ENCODE results near the gene GPN2. TPM values are rescaled to one million over a fixed set of nuclear protein-coding genes. Genes with fewer than 3 reads are reported as not detected.

The GPN2 gene
- total RNA-seq (2022) = 23.4 and 24.3 TPM in 2 replicates
- Bru-seq, nascent RNA = percentile 73 among the genes with signal in this experiment
- BruChase-seq, experiment 1, labeled RNA remaining after a 6-hour chase = percentile 71 among the genes with signal in this experiment
- percentile 78 among the genes with signal in this experiment for BruChase-seq, experiment 2, labeled RNA remaining after a 2-hour chase
- long read RNA-seq, full-length matches to known transcripts = 43 of 49 reads
- long read RNA-seq, partial matches to known transcripts = 2 of 49 reads
- long read RNA-seq, other reads (novel, unspliced or antisense) = 4 of 49 reads

DNA sequence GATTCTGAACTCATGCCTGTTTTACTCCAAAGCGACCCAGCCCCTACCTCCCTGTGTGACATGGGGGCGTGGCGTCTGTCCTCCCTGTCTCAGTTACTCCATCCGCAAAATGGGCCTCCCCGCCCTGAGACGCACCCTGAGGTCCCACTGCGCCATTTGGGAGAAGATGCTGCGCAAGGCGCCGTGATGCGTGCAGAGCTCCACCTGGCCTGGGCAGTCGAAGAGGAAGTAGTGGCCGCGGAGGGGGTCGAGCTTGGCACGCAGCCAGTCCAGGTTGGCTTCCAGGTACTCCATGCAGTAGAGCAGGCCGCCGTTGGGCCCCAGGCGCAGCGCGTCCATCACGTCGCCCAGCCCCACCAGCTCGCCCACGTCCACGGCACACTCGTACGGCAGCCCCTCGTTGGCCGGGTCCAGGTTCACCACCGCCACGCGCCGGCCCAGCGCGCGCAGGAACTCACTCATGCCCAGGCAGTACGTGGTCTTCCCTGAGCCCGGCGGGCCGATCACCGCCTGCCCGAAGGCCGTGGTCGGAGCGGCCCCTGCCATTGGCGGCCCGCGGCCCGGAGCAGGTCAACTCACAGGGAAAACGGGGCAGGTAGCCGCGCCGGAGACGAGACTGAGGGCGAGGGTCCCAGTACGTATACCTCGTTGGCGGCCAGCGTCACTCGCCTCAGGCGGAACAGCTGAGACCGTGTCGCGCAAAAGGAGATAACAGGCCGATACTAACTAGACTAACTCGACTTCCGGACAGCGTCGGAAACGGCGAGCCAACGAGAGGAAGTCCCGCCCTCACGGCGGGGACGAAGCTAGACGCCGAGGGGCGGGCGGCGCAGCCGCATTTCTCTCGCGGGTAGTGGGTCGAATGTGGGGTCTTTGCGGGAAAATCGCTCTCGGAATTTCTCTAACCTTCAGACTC lies at the start of gene GPN2:
GPN2 (minus strand) TSS at position 733 of the 916 bp plus-strand sequence; CDS start at position 546, 187 bp downstream.
- peak within 1 kb of the TSS; percentile 88 for H3K27ac Mint-ChIP-seq (ENCODE audit: unreplicated experiment)
- no peaks in the 10 kb centered on the region for H3K9me3 Mint-ChIP-seq (ENCODE audit: low read depth, unreplicated experiment)
- intact Hi-C loops (cut with micrococcal nuclease; ENCODE audit: unreplicated experiment) = no loop called here
- peaks cover 50% of the 10 kb centered on the region for H3K36me3 Mint-ChIP-seq (ENCODE audit: insufficient read depth, unreplicated experiment)
- peak within 1 kb of the TSS; percentile 83 for H3K4me3 Mint-ChIP-seq (ENCODE audit: low read depth, unreplicated experiment)
- H3K27me3 Mint-ChIP-seq (ENCODE audit: unreplicated experiment) = no peaks in the 10 kb centered on the region
- peaks cover 12% of the 10 kb centered on the region for H3K4me1 Mint-ChIP-seq (ENCODE audit: low read depth, unreplicated experiment)
- DNase-seq = peak; percentile 61
- TF ChIP-seq, protein P1, sequence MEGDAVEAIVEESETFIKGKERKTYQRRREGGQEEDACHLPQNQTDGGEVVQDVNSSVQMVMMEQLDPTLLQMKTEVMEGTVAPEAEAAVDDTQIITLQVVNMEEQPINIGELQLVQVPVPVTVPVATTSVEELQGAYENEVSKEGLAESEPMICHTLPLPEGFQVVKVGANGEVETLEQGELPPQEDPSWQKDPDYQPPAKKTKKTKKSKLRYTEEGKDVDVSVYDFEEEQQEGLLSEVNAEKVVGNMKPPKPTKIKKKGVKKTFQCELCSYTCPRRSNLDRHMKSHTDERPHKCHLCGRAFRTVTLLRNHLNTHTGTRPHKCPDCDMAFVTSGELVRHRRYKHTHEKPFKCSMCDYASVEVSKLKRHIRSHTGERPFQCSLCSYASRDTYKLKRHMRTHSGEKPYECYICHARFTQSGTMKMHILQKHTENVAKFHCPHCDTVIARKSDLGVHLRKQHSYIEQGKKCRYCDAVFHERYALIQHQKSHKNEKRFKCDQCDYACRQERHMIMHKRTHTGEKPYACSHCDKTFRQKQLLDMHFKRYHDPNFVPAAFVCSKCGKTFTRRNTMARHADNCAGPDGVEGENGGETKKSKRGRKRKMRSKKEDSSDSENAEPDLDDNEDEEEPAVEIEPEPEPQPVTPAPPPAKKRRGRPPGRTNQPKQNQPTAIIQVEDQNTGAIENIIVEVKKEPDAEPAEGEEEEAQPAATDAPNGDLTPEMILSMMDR (IDR thresholded peaks at IDR 0.05; ENCODE audit: unreplicated experiment) = no peak
- BruUV-seq (replicated peaks) = no TSS peak
- CTCF ChIA-PET = interaction anchor here (0.6 to 1.0 kb wide), 2 partner anchors 28 to 40 kb away, joined by 3 to 4 read pairs; no protein-coding TSS in a partner anchor

DNA sequence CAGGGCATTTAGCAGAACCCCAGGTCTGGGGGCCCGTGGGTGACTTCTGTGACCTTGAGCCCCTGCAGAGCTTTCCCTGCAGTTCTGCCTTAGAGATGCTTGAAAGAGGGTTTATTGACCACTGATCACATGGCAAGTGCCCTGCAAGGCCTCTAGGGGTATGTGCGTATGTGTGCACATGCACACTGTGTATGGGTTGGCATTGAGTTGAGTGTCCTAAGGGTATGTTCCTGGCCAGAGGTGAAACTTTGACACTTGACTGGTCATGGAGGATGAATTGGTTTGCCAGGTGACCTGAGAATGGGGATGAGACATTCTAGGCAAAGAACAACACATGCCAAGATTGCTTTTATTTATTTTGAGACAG lies 48.6 kb upstream of the GPN2 start:
- peaks cover 50% of the 10 kb centered on the region for H3K36me3 Mint-ChIP-seq (ENCODE audit: insufficient read depth, unreplicated experiment)
- intact Hi-C loops (cut with micrococcal nuclease; ENCODE audit: unreplicated experiment) = no loop called here
- H3K9me3 Mint-ChIP-seq (ENCODE audit: low read depth, unreplicated experiment) = no peaks in the 10 kb centered on the region
- no peak overlapping the region for H3K27ac Mint-ChIP-seq (ENCODE audit: unreplicated experiment)
- BruUV-seq (replicated peaks) = no TSS peak
- CTCF ChIA-PET = no interaction called here
- H3K4me1 Mint-ChIP-seq (ENCODE audit: low read depth, unreplicated experiment) = no peaks in the 10 kb centered on the region
- no peak overlapping the region for H3K4me3 Mint-ChIP-seq (ENCODE audit: low read depth, unreplicated experiment)
- no peak for DNase-seq
- TF ChIP-seq, protein P1 (IDR thresholded peaks at IDR 0.05; ENCODE audit: unreplicated experiment) = no peak
- H3K27me3 Mint-ChIP-seq (ENCODE audit: unreplicated experiment) = no peaks in the 10 kb centered on the region

DNA sequence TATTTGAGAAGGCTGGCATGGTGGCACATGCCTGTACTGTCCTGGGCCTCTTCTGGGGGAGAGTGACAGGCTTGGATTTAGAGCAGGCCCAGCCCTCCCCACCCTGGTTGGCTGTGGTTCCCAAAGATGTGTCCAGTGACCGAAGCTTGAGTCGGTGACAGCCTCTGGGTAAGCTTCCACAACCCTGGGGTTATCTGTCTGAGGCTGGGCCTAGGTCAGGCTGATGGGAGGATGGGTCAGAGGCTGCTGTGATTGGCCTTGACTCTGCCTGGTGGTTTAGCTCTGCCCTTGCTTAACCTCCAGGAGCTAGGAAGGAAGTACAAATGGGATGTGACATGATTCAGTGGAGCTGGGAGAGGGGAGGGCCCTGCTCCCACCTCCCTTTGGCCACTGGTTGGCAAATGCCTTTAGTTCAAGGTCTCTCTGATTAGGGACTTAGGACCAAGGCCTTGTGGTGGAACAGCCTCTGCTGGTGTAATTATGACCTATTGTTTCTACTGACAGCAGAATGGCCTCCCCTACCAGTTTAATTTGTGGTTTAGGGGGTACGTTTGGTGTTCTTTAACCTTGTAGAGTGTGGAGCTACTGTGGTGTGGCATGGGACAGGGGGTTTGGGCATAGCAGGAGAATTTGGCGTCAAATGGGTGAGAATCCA lies 48.0 kb upstream of the GPN2 start:
- TF ChIP-seq, protein P1 (IDR thresholded peaks at IDR 0.05; ENCODE audit: unreplicated experiment) = no peak
- Mint-ChIP-seq H3K27ac (ENCODE audit: unreplicated experiment) (no peak overlapping the region), H3K4me1 (ENCODE audit: low read depth, unreplicated experiment) (no peaks in the 10 kb centered on the region), H3K27me3 (ENCODE audit: unreplicated experiment) (no peaks in the 10 kb centered on the region), H3K36me3 (ENCODE audit: insufficient read depth, unreplicated experiment) (peaks cover 47% of the 10 kb centered on the region), H3K4me3 (ENCODE audit: low read depth, unreplicated experiment) (no peak overlapping the region), H3K9me3 (ENCODE audit: low read depth, unreplicated experiment) (no peaks in the 10 kb centered on the region)
- BruUV-seq (replicated peaks) = no TSS peak
- no peak for DNase-seq
- intact Hi-C loops (cut with micrococcal nuclease; ENCODE audit: unreplicated experiment) = no loop called here
- CTCF ChIA-PET = interaction anchor here (0.6 kb wide), 1 partner anchor 724 kb away, joined by 8 read pairs; no protein-coding TSS in a partner anchor

DNA sequence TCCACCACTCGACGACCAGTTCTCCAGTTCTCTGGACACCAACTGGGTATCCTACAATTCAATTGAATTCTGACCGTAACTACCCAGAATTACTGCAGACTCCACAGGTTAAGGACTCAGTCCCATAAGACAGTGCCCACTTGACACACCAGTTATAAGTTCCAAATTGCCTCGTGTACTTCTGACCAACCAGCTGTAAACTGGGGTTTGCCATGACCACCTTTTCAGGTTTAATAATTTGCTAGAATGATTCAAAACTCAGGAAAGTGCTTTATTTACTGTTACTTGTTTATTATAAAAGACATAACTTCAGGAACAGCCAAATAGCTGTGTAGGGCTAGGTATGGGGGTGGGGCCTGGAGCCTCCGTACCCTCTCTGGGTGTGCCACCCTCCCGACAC lies 46.7 kb upstream of the GPN2 start:
- CTCF ChIA-PET = no interaction called here
- Mint-ChIP-seq H3K9me3 (ENCODE audit: low read depth, unreplicated experiment) (no peaks in the 10 kb centered on the region), H3K4me1 (ENCODE audit: low read depth, unreplicated experiment) (no peaks in the 10 kb centered on the region), H3K4me3 (ENCODE audit: low read depth, unreplicated experiment) (no peak overlapping the region), H3K36me3 (ENCODE audit: insufficient read depth, unreplicated experiment) (peaks cover 41% of the 10 kb centered on the region), H3K27ac (ENCODE audit: unreplicated experiment) (no peak overlapping the region), H3K27me3 (ENCODE audit: unreplicated experiment) (no peaks in the 10 kb centered on the region)
- no TSS peak for BruUV-seq (replicated peaks)
- TF ChIP-seq, protein P1 (IDR thresholded peaks at IDR 0.05; ENCODE audit: unreplicated experiment) = no peak
- no peak for DNase-seq
- intact Hi-C loops (cut with micrococcal nuclease; ENCODE audit: unreplicated experiment) = no loop called here

Data from Calu3 (cell line).